Upper lobe of left lung (tissue), 4 donors: ENCODE data around the gene NXPE4.

ENCODE experiments used
- POLR2A ChIP-seq, 4 donors: fragments of 450-650 bp; IDR thresholded peaks; one replicate each; pipeline ENCODE4 v1.5.1; 2016 to 2017; ENCODE audit warnings: antibody characterized with exemption in 4 of 4, mild to moderate bottlenecking in 2 of 4
- POLR2AphosphoS5 ChIP-seq, 2 donors: sonication (generic); formaldehyde crosslinking; IDR thresholded peaks; one replicate each; pipeline ENCODE4 v1.5.1; 2017; ENCODE audit warnings: antibody characterized with exemption in 2 of 2
- TF ChIP-seq, protein P1 (sequence below), 6 experiments: fragments of 450-650 bp in 4 of 6; fragments of 200-600 bp in 2 of 6; sonication (generic) in 2 of 6; IDR thresholded peaks; one replicate each; pipeline ENCODE4 v1.5.1; 2016 to 2019; ENCODE audit warnings: antibody characterized with exemption in 6 of 6

DNA sequence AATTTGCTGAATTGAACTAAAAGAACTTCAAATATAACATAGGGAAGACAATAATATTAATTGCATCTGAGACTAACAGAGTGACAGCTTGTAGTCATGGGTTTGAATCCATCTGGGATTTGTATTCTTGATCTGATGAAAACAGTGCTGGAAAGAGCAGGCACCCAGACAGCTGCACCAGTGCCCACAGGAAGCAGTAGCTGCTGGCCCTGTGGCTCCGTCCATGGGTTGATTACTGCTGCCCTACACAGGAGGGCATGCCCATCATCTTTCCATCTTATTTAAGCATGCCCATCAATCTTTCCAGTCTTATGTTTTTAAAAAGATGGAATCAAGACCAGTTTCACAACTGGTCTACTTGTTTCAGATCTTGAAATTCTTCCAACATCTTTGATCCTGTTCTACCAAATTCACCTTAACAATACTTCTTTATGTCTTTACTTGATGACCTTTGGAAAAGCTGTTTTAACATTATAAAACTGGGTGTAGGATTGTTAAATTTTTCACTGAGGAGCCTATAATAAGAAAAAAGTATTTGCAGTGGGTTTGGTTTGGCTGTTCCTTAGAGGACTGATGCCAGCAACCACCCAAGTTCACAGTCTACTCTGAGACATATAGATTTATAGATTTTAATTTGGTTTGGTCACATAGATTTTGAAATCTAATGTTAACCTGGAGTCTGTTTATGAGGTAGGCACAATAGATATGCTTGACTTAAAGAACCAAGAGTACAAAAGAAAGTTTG, 761 bp upstream of the NXPE4 start:
- TF ChIP-seq POLR2A (IDR thresholded peaks at IDR 0.05) (no peak), POLR2AphosphoS5 (IDR thresholded peaks at IDR 0.05) (no peak)
- TF ChIP-seq, protein P1, sequence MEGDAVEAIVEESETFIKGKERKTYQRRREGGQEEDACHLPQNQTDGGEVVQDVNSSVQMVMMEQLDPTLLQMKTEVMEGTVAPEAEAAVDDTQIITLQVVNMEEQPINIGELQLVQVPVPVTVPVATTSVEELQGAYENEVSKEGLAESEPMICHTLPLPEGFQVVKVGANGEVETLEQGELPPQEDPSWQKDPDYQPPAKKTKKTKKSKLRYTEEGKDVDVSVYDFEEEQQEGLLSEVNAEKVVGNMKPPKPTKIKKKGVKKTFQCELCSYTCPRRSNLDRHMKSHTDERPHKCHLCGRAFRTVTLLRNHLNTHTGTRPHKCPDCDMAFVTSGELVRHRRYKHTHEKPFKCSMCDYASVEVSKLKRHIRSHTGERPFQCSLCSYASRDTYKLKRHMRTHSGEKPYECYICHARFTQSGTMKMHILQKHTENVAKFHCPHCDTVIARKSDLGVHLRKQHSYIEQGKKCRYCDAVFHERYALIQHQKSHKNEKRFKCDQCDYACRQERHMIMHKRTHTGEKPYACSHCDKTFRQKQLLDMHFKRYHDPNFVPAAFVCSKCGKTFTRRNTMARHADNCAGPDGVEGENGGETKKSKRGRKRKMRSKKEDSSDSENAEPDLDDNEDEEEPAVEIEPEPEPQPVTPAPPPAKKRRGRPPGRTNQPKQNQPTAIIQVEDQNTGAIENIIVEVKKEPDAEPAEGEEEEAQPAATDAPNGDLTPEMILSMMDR (IDR thresholded peaks at IDR 0.05) = no peak
